NCI-H345 treated with DMSO at 0.1 percent for 48 hours (cell line): ENCODE data around the gene THRA.
A peak's percentile ranks its signal among the peaks of the same experiment; 100 is the strongest.

Experiments
- DNase-seq: peaks from one replicate; lab custom pipeline; 2025; ENCODE audit not compliant: unreplicated experiment; lab: John Stamatoyannopoulos, UW

THRA gene

DNA sequence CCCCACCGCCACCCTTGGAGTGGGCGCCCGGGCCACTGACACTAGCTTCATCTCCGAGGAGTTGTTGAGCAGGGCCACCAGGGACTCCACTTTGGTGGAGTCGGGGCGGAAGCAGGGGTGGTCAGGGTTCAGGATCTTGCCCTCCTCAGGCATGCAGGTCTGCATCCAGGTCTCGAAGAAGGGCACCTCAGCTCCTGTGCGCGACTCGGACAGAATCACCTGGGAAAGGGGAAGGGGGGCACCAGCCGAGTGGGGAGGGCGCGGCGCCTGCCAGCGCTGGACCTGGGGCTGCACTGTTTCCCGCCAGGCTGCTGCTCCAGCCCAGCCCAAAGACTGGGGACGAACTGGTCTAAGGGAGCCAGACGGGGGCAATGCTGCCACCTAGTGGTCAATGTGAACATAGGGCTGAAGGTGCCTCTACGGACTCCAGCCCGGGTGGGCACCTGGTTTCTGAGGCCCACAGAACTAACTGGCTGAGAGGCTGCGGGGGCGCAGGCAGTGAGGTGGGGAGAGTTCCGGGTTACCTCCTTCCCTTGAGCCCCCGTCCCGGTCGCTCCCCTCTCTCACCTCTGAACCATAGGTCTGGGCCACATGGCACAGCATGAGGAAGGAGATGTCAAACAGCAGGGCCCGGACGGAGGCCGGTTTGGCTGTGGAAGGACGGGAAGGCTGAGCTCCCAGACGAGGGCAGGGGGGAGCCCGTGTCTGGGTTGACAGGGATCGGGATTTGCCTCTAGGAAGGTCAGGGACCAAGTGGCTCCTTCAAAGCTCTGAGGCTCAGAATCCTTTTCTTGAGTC lies 35.8 kb upstream of the THRA start:
- DNase-seq, result peak; percentile 34

DNA sequence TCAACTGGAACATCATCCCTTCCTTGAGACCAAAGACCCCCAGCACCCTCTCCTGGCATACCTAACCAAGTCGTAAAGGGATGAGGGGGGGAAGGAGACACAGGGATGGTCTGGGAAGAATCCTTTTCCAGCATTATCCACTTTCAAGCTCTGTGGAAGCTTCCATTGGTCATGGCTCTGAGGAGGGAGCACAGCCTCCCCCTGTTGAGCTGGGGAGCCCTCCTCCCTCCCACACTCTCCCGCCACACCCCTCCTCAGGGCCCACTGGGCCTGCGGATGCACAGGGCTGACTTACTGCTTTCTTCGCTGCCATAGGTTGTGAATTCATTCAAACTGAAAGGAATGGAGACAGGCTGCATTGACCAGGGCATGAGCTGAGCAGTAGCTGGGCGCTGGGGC lies 35.2 kb upstream of the THRA start:
- DNase-seq, result no peak

DNA sequence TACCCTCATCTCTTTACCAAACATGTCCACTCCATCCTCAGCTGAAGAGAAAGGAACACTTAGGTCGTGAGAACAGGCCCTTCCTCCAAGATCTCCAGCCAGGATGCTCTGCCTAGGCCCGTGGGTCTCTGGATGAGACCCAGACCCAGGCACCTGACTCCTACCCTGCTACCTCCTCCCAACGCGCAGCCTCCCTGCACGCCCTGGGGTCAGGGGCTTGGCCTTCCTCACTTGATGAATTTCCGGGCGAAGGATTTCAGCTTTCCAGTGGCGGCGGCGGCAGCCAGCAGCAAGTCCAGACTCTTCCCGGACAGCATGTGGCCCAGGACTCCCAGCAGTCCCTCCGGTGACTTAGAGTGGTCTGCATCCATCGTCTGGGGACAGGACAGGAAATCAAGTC lies 34.2 kb upstream of the THRA start:
- no peak for DNase-seq

DNA sequence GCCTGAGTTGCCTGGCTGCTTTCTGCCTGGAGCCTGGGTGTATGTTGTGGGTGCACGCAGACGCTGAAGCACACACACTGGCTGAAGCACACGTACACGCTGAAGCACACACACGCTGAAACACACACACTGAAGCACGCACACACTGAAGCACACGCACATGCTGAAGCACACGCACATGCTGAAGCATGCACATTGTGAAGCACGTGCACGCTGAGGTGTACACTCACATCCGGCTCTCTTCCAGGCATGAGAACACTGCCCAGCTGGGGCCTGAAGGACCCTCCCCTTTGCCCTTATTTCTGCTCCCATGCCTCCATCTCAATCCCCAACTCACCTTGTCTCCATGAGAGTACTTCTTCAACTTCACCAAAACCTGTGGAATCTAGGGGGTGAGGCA lies 31.1 kb upstream of the THRA start:
- no peak for DNase-seq

DNA sequence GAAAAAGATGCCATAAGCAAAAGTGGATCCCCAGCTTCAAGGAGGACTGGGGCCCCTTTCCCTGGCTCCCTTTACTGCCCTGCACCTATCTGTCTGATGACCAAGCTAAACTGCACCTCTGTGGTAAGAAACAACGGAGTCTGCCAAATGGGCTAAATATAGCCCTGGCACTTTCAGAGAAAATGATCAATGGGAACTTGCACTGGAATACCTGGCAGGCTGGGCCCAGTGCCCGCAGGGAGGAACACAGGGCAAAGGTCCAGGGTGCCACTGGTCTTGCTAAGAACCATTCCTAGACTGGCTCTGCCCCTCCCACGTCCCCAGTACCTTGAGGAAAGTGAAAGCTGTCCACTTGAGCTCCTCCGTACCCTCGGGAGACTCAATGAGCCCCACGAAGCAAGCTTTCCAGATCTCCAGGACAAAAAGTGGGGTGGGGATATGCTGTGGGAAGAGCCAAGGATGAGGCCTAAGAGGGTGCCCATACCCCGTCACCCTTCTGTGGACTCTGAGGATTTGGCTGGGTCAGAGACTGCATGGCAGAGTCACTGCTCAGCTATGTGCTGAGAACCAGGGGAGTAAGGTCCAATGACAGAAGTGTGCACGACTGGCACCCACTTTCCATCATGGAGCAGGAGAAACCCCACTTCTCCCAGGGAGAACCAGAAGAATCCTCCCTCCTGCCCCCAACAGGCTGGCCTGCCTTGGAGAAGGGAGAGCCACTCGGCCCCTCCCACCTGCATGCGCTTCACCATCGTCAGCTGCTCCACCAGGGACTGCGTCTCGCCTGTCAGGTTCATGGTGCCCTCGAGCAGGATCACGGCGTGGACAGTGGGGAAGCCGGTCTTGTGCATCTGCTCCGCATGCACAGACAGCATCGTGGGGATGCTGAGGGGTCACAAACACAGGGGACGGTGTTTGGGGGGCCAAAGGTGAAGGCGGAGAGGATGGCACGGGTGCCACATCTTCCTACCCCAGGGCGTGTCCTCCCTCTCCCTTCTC lies 30.1 kb upstream of the THRA start:
- no peak for DNase-seq

DNA sequence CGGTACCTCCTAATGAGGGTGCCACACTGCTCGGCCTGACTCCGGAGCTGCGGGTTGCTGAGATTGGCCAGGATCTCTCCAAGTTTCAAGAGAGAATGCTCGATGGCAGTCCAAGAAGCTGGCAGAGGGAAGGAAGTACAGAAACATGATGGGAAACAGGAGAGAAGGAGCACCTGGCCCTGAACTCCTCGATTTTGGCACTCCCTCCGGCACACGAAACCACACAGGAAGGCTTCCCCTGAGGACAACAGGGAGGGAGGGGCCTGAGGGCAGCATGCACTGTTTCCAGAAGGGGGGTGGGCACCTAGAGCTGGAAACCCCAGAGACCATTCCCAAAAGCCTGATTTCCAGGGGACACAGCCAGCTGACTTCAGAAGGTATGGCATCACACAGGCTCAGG lies 29.4 kb upstream of the THRA start:
- DNase-seq, result no peak

DNA sequence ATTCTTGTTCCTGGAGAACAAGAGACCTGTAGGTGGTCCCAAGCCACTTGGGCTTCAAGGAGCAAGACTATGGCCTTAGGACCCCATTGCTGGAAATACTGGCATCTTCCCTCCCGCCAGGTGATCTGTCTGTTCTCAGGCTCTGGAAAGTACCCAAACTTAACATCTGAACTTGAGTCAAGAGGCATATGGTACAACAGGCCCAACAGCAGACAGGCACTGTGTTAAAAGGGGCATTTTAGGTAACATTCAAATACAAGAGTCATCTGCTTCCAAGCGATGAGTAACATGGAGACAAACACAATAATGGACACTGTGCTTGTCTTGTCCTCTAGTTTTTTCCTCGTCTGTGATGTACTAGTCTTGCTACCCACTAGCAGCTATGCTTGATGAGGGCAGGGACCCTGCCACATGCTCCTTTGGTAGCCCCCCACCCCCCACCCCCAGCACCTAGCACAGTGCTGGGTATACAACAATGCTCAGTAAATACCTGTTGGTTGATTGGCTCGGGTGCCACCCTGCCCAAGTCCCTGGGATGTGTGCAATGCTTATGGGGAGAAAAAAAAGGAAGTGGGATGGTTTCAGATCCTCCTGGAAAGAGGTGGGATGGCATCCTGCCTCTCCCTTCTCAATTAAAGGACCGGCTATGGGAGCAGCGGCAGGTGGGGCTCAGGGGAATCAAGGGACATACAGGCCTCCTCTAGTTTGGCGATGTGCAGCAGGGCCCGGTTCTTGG lies 28.2 kb upstream of the THRA start:
- DNase-seq, result no peak

DNA sequence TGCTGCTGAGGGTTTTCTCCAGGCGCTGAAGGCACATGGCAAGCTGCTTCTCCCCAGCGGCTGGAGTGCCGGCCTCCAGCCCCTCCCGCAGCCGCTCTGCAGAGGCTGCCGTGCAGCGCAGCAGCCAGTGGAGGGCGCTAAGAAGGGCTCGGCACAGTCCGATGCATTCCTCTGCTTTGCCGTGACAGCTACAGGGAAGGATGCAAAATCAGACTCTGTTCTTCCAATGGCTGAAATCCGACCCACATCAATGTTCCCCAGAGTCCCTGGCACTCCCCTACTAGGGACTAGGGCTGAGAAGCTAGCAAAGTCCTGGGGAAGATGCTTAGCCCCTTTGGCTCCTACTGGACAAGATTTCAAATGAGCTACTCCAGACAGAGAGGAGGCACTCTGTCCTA lies 27.6 kb upstream of the THRA start:
- DNase-seq, result no peak

DNA sequence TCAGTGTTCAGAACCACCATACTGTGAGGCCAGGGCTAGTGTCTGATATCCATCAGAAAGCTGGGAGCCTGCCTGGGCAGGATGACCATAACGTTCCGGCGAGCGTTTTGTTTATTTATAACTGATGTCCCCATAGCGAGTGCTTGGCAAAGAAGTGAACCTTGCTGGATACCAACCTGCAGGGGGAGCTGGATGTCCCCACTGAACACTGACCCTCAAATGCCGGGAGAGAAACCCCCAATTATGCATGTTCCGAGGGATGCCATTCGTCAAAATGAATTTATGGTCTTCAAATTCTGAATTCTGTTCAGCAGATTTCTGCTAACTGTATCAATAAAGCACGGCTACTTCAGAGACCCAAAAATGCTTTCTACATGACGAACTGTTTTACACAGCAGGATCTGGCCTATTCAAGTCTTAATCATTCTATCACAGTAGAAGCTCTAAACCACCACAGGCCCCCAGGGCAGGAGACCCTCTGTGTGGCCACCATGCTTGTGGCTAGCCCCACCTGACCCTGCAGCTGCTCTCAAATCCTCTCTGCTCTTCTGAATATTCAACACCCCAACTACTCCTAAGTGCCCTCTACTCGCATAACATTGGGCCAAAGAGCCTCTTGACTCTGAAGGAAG lies 23.8 kb upstream of the THRA start:
- DNase-seq, result no peak

DNA sequence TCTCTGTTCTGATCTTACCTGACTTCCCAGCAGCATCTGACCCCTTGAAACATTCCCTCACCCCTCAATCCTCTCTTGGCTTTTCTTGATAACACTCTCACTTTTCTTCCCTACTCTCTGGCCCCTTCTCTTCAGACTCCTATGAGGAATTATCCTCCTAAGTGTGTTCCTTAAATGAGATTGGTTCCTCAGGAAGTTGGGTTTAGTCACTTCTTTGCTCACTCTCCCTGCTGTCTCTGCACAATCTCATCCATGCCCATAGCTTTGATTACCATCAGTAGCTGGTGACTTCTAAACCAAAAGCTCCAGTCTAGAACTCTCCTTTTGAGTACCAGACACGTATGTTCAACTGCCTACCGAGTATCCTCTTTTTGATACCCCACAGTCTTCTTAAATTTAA lies 21.6 kb upstream of the THRA start:
- no peak for DNase-seq

DNA sequence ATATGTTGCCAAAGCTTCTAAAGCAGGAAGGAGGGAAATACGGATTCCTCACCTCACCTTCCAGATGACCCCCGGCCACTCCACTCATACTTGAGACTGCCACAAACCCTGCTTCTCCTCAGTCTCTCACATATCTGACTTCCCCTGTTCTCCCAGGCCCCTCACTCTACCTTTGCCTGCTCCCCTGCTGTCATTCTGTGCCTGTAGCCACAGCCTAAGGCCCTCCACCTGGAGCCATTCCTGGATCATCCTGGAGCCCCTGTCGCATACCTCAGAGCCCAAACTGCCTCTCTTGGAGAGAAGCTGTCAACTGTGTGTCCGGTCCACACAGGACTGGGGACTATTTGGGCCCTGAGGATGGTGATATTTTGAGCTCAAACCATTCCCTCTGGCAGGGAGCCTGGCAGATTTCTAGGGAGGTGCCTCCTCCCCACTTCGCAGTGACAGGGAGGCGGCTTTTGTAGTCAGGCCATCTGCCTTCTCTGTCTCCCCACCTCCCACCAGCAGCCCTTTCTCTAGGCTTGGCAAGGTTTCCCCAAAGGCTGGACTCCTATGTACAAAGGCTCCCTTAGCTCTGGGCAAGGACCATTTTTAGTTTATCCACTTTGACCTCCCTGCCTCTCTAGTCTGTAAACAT lies 6.3 kb upstream of the THRA start:
- no peak for DNase-seq

DNA sequence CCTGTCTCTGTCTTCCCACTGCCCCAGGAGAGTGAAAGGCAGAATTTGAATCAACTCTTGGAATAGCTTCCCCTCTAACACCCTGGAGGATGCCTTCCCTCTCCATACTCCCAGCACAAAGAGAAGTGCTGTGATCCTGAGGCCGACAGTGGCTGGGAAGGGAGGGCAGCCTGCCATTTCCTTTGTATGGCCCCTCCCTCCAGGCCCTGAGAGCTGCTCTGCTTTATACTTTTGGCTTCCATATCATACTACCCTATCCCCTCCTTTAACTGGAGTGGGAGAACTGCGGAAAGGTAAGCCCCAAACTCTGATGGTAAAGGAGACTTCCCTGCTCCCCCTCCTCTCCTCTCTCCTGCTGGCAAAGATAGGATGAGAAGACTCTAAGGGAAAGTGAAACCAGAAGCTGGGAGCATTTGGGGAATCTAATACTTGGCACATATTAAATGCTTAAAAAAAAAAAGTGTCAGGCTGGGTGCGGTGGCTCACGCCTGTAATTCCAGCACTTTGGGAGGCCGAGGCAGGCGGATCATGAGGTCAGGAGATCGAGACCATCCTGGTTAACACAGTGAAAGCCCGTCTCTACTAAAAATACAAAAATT lies 4.5 kb upstream of the THRA start:
- DNase-seq, result no peak

DNA sequence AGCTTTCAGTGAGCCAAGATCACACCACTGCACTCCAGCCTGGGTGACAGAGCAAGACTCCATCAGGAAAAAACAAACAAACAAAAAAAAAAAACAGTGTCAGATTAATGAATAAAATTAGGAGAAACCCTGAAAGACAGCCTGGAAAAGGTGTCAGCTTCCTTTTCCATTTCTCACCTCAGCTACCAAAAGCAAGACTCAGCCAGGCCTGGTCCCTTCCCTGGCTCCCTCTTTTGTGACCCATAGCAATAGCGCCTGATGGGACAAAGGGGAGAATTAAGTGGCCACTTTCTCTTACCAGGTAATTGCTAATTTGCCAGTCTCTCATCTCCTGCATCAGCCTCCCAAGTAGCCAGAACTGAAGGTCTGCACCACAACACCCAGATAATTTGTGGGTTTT lies 3.9 kb upstream of the THRA start:
- DNase-seq, result no peak

DNA sequence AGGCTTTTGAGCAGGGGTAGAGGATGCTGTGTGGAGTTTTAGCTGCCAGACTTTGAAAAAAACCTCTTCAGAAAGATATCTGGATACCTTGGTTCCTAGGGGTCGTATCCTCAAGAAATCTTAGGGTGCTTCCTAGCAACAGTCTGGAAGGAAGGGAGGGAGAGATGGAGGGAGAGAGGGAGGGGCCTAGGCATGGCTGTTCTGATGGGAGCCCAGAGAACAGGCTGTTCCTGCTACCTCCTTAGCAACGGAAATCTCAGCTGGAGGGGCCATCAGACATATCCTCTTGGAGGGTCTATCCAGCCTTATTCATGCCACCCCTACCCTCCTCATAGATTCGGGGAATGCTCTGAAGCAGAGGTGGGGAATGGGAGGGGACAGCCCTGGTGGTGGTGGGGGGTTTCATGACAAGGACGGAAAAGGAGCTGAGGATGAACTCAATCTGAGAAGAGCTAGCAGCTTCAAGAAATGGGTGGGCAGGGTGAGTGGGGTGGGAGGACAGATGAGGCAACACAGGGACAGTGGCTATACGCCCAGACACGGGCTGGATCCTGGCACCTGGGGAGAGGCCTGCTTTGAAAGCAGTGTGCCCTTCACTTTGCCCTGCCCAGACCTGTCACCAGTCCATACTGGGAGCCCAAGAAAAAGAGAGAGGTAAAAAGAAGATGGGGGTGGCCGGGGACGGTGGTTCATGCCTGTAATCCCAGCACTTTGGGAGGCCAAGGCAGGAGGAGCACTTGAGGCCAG lies 2.9 kb upstream of the THRA start:
- DNase-seq, result no peak

DNA sequence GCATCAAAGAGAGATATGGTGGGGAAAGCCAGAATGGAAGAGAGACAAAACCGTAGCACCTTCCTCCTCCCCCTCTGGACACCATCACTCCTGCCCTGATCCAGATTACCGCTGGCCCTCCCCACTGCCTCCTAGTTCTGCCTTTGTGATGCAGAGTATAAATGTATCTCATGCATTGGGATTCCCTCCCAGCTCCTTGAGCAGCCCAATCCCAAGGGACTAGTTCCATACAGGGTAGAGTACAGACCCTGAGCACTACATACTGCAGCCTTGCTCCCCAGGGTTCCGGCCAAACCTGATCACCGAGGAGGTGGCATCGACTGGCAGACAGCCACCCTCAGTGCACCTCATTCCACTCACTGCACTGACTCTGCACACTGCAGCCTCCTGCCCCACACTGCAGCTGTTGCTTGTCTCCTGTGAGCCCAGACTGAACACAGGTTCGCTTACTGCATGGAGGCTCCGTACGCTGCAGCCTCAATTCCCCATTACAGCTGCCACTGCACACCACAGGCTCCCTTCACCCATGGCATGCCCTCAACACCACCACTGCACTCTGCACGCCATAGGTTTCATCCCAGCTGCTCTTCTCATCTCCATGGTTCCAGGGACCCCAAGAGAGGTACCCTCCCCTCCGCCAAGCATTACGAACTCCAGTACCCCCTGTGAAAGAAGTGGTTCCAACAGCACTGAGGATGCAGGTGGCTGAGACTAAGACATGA lies 1.7 kb upstream of the THRA start:
- no peak for DNase-seq

DNA sequence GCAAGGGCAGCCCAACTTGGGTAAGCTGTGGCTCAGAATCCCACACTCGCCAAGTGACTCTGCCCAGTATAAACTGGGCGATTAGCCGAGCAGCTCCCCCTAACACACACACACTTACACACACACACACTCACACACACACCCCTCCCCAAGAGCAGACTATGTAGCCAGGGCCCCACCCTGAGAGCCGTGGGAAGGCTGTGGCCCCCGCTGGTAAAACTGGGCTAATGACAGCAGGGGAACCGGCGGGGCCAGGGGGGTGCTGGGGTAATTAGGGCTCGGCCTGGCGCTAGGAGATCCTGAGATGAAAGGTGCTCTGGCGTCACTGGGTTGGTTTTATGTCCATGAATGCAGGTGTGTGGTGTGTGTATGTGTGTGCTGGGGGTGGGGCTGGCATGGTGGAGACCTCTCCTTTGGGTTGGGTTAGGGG lies 1.1 kb upstream of the THRA start:
- no peak for DNase-seq

DNA sequence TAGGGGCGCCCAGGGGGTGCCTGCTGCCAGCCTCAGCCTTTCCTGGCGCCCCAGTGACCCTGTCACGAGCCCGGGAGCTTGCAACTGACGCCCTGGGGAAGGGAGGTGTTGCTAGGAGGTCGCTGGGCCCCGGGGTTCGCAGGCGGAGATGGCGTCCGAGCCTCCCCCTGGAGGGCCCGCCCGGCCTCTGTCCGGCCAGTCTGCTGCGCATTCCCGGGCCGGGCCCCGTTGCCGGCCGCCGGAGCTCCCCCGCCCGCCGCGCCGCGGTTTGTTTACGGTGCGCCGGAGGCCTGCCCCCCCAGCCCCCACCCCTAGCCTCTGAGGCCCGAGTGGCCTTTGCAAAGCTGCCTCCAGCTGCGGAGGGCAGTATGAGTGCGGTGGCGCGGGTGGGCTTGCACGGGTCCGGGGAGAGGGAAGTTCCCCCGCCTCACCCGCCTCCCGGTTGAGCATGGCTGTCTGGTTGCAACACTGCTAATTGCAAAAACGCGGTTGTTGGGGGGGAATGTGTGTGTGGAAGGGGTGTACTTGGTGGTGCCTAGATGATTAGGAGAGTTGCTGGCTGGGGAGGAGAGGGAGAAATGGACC lies 514 bp downstream of the THRA start:
- DNase-seq, result no peak

DNA sequence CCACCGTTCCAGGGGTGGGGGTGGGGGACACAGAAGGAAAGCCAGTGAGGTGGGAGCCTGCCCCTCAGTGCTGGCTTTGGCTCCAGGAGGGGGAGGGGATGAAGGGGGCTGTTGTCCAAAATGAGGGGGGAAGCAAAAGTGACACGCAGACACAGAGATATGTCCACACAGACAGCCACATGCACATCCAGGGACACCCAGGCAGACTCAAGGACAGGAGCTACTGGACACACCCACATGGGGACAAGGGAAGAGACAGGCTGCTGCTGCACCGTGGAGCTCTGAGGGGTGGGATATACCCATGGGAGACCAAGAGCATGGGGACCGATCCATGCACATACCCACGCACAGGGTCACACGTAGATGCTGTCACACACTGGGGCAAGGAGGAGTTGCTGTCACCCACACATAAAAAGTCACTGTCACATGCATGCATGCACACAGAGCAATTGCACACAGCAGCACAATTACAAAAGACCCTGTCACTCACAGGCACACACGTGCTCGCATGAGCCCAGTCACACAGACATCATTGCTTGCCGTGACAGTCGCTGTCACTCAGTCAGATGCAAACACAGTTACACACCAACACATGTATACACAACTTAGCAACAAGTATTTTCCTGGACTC lies 1.3 kb downstream of the THRA start:
- no peak for DNase-seq
